ENCODE measurements around the gene CTNNBL1. TPM values are rescaled to one million over a fixed set of nuclear protein-coding genes. Genes with fewer than 3 reads are reported as not detected.

The CTNNBL1 gene
- total RNA-seq, 1 experiment from 2014 or later = 55.4 TPM

DNA sequence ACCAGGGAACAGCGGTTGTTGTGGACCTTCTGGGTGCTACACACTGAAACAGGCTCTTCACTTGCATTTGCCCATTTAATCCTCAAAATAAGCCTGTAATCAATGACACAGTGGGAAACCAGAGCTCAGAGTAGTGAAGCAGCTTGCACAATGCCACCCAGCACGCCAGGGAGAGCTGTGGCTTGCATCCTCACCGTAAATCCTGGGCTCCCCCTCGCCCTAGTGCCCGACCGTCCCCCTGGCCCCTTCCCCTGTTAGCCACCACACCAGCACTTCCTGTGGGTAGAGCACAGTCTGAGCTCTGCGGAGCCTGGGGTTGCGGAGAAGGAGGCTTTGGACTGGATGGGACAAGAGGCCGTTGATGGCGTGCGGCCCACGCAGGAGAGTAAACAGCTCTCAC, 223.6 kb downstream of the CTNNBL1 start:
- H2AFZ ChIP-seq (ENCODE audit: low read depth, low read length, poor library complexity, severe bottlenecking) = no peak overlapping the region
- ATAC-seq (no peak), DNase-seq (ENCODE audit: low read depth, low spot score) (no peak)
- no peak overlapping the region for H3K4me3 ChIP-seq (replicated peaks in 1 of 2; ENCODE audit: low read depth in 1 of 2, low read length in 2 of 2)
- H3K4me2 ChIP-seq (ENCODE audit: low read length) = no peak overlapping the region
- POLR2A ChIA-PET = no interaction called here
- no peaks in the 10 kb centered on the region for H3K9me2 ChIP-seq (ENCODE audit: insufficient read depth)
- peaks cover 16% of the 10 kb centered on the region; the same call in 1 of the 2 replicates for H3K27me3 ChIP-seq (ENCODE audit: insufficient read depth, low read length)
- H3K4me1 ChIP-seq (ENCODE audit: control insufficient read depth in 1 of 2, insufficient read depth in 2 of 2, low read length in 2 of 2) = no peaks in the 10 kb centered on the region
- intact Hi-C loops (cut with micrococcal nuclease) = no loop called here
- no peak overlapping the region for H3K9ac ChIP-seq (ENCODE audit: low read length)
- TF ChIP-seq, protein P1, sequence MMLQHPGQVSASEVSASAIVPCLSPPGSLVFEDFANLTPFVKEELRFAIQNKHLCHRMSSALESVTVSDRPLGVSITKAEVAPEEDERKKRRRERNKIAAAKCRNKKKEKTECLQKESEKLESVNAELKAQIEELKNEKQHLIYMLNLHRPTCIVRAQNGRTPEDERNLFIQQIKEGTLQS (IDR thresholded peaks at IDR 0.05) = no peak
- TF ChIP-seq JUND (IDR thresholded peaks at IDR 0.05) = no peak
- TF ChIP-seq ELF1 (IDR thresholded peaks at IDR 0.05; ENCODE audit: borderline replicate concordance, low read depth) = no peak
- TF ChIP-seq TCF7L2 (IDR thresholded peaks at IDR 0.05; ENCODE audit: borderline replicate concordance, extremely low read depth, insufficient read depth, insufficient read length) = no peak
- no peak for TF ChIP-seq ZNF274 (IDR thresholded peaks at IDR 0.05; ENCODE audit: low read depth, low read length)
- TF ChIP-seq CBX3 (IDR thresholded peaks at IDR 0.05; ENCODE audit: low read depth) = no peak
- TF ChIP-seq POLR2A (IDR thresholded peaks at IDR 0.05; ENCODE audit: borderline replicate concordance, extremely low read depth, insufficient read depth, insufficient read length) = no peak
- TF ChIP-seq EZH2phosphoT487 (IDR thresholded peaks at IDR 0.05; ENCODE audit: borderline replicate concordance) = no peak
- H3K9me3 ChIP-seq (ENCODE audit: control insufficient read depth in 1 of 2, insufficient read depth in 1 of 2, low read depth in 1 of 2, low read length in 2 of 2) = no peaks in the 10 kb centered on the region
- CTCF ChIA-PET = no interaction called here
- no peaks in the 10 kb centered on the region for H3K36me3 ChIP-seq (ENCODE audit: control insufficient read depth in 1 of 2, insufficient read depth in 2 of 2, low read length in 2 of 2)
- no peaks in the 10 kb centered on the region for H3K79me2 ChIP-seq (ENCODE audit: insufficient read depth, low read length)
- RAD21 ChIA-PET (ENCODE audit: low non-redundant PET in 1 of 2, low total read pairs in 2 of 2, uncharacterized antibody in 2 of 2, unreplicated experiment in 2 of 2) = no interaction called here
- BruUV-seq (replicated peaks) = no TSS peak
- H4K20me1 ChIP-seq (ENCODE audit: insufficient read depth) = no peaks in the 10 kb centered on the region
- H3K27ac ChIP-seq (ENCODE audit: low read depth, low read length) = no peak overlapping the region

DNA sequence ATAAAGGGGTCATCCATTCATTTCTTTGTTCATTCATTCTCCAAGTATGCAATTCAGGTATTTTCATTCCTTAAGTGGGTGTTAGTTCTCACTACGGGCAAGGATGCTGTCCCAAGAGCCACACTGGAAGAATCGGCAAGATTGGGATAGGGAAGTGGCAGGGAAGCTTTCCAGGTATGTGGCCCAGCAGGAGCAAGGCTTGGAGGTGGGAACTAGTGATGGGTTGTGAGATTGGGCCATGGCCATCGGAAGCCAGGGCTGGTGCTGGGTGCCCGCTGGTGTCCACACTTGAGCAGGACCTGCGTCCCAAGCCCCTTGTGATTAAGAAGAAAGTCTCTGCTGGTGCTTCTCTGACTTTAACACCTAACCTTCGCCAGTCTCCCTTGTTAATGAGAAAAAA, 224.2 kb downstream of the CTNNBL1 start:
- ATAC-seq (no peak), DNase-seq (ENCODE audit: low read depth, low spot score) (no peak)
- ChIA-PET CTCF (no interaction called here), RAD21 (ENCODE audit: low non-redundant PET in 1 of 2, low total read pairs in 2 of 2, uncharacterized antibody in 2 of 2, unreplicated experiment in 2 of 2) (no interaction called here), POLR2A (no interaction called here)
- Histone ChIP-seq H3K9ac (ENCODE audit: low read length) (no peak overlapping the region), H3K4me2 (ENCODE audit: low read length) (no peak overlapping the region), H4K20me1 (ENCODE audit: insufficient read depth) (no peaks in the 10 kb centered on the region), H3K79me2 (ENCODE audit: insufficient read depth, low read length) (no peaks in the 10 kb centered on the region), H3K4me3 (replicated peaks in 1 of 2; ENCODE audit: low read depth in 1 of 2, low read length in 2 of 2) (no peak overlapping the region), H3K9me2 (ENCODE audit: insufficient read depth) (no peaks in the 10 kb centered on the region), H3K36me3 (ENCODE audit: control insufficient read depth in 1 of 2, insufficient read depth in 2 of 2, low read length in 2 of 2) (no peaks in the 10 kb centered on the region), H3K27me3 (ENCODE audit: insufficient read depth, low read length) (peaks cover 16% of the 10 kb centered on the region; the same call in 1 of the 2 replicates), H3K4me1 (ENCODE audit: control insufficient read depth in 1 of 2, insufficient read depth in 2 of 2, low read length in 2 of 2) (no peaks in the 10 kb centered on the region), H2AFZ (ENCODE audit: low read depth, low read length, poor library complexity, severe bottlenecking) (no peak overlapping the region), H3K27ac (ENCODE audit: low read depth, low read length) (no peak overlapping the region), H3K9me3 (ENCODE audit: control insufficient read depth in 1 of 2, insufficient read depth in 1 of 2, low read depth in 1 of 2, low read length in 2 of 2) (no peaks in the 10 kb centered on the region)
- BruUV-seq (replicated peaks) = no TSS peak
- no peak for TF ChIP-seq EGR1 (IDR thresholded peaks at IDR 0.05; ENCODE audit: low read depth)
- intact Hi-C loops (cut with micrococcal nuclease) = no loop called here

All from HCT116 (cell line).